Stimulated activated CD8-positive, alpha-beta memory T cell treated with anti-CD3 and anti-CD28 coated beads, Interleukin-15, amount 100 ng/mL, for 1 hour (primary cell): ENCODE measurements around the gene IRF4.

Experiments used
- DNase-seq: peaks from one replicate; pipeline ENCODE4 v3.0.0-alpha.2; 2020; ENCODE audit warnings: low read depth

IRF4 gene

GRCh38 chr6:444653-445275 lies 53.2 kb downstream of the IRF4 start:
- no peak for DNase-seq

DNA sequence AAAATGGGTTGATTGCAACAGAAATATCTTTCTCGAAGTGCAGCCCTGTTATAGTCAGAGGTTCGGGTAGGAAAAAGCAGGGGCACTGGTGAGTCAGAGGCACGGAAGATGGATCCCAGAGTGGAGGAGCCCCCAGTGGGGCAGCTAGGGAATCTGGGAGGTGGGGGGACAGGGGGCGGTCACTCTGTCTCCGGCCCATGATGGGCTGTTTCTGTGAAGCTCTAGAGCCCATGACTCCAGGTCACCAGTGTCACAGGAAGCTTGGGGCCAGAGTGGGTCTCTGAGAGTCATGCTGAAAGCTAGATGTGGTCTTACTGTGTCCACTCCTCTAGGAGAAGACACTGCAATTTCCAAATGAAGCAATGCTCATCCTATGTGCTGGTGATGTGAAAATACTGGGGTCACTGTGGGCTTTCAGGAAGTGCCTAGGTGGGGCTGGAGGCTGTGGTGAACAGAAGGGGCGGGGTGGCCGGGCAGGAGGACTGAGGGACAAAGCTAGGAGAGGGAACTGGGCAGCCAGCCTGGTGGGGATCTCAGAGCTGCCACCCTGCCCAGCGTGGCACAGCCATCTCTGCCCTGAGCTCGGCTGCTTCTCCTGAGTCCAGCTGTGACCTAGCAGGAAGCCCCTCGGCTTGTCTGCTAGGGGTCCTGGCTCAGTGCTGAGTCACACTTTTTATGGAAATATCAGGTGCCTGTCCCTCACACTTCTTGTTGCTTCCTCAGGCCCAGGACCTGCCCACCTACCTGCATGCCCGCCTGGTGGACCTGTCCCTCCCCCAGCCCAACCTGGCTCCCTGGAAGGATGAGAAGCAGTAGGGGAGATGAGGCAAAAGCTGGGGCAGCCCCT lies 54.2 kb downstream of the IRF4 start:
- DNase-seq, result no peak

DNA sequence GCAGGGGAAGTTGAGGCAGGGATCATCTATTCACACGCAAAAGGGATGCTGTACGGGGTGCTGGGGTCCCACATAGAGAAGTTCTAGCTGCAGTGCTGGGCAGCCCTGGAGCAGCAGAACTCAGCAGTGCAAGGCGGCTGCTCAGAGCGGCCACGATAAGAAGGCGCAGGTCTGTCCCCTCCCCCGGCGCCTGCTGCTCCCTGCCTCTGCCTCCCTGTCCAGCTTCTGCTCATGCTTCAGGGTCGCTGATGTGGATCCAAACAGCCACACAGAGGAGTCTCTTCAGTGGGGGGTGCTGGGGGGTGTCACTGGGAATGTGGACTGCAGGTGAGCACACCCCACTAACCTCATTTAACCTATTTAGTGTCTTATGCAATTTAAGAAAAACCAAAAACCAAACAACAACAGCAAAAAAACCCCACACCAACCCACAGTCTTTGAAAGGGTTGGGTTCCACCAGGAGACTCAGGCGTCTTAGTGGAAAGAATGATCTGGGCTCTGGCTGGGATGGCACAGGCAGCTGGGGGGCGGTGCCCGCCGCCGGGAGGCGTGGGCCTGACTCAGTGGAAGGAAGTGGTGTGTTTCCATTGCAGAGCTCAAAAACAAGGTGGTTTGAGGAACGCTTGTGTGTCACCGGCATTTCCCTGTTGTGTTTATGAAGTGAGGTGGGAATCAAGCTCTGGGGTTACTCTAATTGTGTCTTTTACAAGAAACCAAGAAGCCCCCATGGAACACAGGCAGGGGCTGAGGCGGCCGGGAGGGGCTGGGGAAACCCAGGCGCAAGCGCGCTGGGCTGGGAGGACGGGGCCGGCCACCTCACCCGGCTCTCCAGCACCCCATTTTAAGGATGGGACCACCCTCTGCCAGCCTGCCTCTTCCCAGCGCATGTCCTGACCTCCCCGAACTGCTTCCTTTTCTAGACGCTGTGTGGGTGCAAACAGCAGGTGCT lies 55.1 kb downstream of the IRF4 start:
- DNase-seq, result peak; percentile 76

DNA sequence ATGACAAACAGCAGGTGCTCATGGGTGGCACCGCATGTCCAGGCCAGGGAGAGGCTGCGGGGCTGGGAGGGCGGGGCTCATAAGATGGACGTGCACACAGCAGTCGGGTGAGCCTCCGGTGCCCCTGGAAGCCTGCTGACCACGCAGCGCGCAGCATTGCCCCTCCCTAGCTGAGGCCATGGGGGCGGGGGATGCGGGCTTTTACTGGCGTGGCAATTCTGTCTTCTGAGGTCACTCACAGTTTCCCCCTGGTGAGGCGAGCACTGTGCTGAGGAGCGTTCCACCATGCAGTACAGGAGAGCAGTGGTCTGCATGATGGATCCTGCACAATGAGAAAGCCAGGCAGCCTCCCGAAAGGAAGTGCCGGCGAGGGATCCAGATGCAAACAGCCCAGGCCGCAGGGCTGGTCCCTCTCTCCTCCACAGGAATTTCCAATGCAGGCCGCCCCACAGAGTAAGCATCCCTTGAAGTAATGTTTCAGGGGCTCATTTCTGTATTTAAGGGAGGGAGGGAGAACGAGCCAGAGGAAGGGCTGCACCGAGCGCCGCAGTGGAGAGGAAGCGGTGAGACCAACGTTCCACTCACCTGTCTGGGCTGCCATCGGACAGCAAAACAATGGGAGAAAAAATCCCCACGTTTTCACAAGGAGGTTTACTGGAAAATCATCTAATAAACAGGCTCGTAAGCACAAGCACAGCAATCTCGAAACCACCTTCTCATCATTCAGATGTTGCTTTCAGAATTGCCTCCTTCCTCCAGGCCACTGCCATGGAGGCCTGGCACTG lies 56.0 kb downstream of the IRF4 start:
- DNase-seq, result no peak

- DNase-seq, result no peak
These were observed 56.9 kb downstream of the IRF4 start for GRCh38 chr6:448296-449056.

DNA sequence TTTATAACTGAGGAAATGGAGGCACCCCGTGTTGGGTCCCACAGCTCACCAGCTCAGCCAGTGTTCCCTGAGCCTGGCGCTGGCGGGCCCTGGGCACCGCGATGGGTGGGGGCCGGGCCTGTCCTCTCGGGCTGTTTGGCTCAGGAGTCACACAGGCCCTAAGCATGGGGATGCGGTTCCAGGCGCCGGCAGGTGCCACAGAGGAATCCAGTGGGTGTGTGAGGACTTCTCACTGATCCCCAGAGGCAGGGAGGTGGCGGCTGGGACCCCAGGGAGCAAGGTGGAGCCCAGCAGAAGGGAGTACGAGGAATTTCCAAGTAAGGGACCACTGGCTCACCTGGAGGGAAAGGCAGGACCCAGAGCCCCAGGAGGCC lies 57.5 kb downstream of the IRF4 start:
- DNase-seq, result no peak

DNA sequence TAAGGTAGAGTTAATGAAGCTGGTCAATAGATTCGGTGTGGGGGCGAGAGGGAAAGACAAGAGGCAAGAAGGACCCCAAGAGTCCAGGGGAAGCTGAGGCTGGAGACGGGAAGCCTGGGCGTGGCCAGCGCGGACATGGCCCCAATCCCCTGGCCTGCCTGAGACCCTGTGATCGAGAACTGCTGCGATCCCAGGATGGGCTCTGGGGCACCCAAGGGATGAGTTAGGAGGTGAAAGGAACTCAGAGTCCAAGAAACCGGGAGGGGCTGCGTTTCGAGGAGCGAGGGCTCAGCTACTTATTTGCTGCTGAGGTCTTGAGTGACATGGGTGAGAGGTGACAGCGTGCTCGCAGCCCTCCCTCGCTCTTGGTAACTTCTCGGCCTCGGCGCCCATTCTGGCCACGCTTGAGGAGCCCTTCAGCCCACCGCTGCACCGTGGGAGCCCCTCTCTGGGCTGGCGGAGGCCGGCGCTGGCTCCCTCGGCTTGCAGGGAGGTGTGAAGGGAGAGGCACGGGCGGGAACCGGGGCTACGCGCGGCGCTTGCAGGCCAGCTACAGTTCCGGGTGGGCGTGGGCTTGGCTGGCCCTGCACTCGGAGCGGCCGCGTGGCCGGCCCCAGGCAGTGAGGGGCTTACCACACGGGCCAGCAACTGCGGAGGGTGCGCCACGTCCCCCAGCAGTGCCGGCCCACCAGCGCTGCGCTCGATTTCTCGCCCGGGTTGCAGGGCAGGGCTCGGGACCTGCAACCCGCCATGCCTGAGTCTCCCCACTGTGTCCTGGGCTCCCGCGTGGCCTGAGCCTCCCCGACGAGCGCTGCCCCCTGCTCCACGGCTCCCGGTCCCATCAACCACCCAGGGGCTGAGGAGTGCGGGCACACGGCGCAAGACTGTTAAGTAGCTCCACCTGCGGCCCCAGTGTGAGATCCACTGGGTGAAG lies 58.2 kb downstream of the IRF4 start:
- DNase-seq, result no peak

- DNase-seq, result no peak
These were observed 59.8 kb downstream of the IRF4 start for GRCh38 chr6:451336-451735.

DNA sequence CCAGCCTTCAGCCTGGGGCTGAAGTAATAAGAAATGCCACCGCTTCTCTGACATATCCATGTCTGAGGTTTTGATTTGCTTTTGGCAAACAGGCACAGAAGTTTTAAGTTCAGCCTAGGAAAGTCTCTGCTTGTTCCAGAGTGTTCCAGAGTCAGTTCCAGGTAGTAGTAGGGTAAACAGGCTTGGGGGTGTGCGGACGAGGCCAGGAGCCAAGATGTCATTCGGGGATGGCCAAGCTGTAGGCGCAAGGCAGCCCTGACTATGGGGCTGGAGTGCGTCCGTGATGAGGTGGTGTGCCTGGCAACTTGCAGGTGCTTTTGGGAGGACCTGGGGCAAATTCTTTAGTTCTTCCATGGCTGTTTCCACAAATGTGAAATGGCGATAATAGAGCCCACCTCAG lies 60.3 kb downstream of the IRF4 start:
- DNase-seq, result no peak

- no peak for DNase-seq
These were observed 60.9 kb downstream of the IRF4 start for GRCh38 chr6:452301-453067.

DNA sequence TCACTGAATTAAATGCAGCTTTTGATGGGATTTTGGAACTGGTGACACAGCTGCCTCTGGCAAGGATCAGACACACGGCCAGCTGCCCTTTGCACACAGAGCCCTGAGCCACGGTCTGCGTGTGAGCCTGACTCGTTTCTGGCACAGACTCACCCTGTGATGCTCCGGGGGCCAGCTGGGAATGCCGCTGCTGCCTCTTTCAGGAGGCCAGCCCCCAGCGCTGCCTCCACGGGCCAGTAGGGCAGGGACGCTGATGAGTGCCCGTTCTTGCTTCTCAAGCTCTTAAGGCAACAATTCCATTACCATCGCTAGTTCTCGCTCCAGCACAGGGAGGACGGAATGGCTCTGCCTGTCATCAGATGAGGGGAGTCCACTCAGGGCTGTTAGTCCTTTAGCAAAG lies 61.6 kb downstream of the IRF4 start:
- no peak for DNase-seq

GRCh38 chr6:454148-454991 lies 62.8 kb downstream of the IRF4 start:
- no peak for DNase-seq

GRCh38 chr6:455006-455585 lies 63.5 kb downstream of the IRF4 start:
- no peak for DNase-seq

- DNase-seq, result no peak
These were observed 64.3 kb downstream of the IRF4 start for GRCh38 chr6:455835-456234.

- DNase-seq, result no peak
These were observed 64.9 kb downstream of the IRF4 start for GRCh38 chr6:456358-456867.

GRCh38 chr6:456887-457286 lies 65.3 kb downstream of the IRF4 start:
- DNase-seq, result no peak
